Effector memory CD4-positive, alpha-beta T cell (primary cell): Measurements from ENCODE around the gene TYMP.
A peak's percentile ranks its signal among the peaks of the same experiment; 100 is the strongest.

Experiments used
- DNase-seq, 3 donors: peaks; one replicate each; pipeline ENCODE4 v3.0.0-alpha.2; 2020
- H3K27ac ChIP-seq: 2 replicates; pipeline ENCODE4 v1.7.0; 2013; ENCODE audit warnings: mild to moderate bottlenecking, low read length, moderate library complexity; ENCODE audit not compliant: insufficient read depth, poor library complexity, severe bottlenecking
- H3K27me3 ChIP-seq: replicated peaks from 2 replicates; pipeline ENCODE4 v1.7.0; 2013; ENCODE audit warnings: mild to moderate bottlenecking, low read length; ENCODE audit not compliant: insufficient read depth, control insufficient read depth, poor library complexity, severe bottlenecking
- H3K36me3 ChIP-seq: 2 replicates; pipeline ENCODE4 v1.7.0; 2013; ENCODE audit warnings: mild to moderate bottlenecking, low read length, moderate library complexity; ENCODE audit not compliant: control insufficient read depth, insufficient read depth
- H3K4me1 ChIP-seq: 2 replicates; pipeline ENCODE4 v1.7.0; 2013; ENCODE audit warnings: low read length, mild to moderate bottlenecking; ENCODE audit not compliant: control insufficient read depth, insufficient read depth, poor library complexity, severe bottlenecking
- H3K4me3 ChIP-seq: 2 replicates; pipeline ENCODE4 v1.7.0; 2013; ENCODE audit warnings: low read length, low read depth, mild to moderate bottlenecking; ENCODE audit not compliant: insufficient read depth, poor library complexity, severe bottlenecking
- H3K9me3 ChIP-seq: 2 replicates; pipeline ENCODE4 v1.7.0; 2013; ENCODE audit warnings: mild to moderate bottlenecking, low read length, moderate library complexity; ENCODE audit not compliant: control insufficient read depth

The TYMP gene

DNA sequence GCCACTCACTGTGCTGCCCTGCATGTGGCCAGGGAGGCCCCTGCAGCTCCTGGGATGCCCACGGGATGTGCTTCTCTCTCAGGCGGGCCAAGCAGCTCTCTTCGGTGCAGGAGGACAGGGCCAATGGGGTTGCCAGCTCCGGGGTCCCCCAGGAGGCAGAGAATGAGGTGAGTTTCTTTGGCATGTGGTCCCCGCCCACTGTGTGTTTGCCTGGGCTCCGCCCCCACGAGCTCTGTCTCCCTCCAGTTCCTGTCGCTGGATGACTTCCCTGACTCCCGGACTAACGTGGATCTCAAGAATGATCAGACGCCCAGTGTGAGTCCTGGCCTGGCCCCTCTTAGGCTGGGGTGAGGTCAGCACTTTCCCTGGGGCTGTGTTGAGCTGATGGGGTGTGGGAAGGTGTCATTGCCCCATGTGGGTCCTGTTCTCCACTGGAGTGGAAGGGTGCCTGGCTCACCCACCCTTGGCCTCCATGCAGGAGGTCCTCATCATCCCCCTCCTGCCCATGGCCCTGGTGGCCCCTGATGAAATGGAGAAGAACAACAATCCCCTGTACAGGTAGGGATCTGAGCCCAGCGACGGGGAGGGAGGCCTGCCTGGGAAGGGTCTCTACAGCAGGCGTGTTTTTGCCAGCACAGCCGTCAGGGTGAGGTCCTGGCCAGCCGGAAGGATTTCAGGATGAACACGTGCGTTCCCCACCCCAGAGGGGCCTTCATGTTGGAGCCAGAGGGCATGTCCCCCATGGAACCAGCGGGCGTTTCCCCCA lies 12.1 kb downstream of the TYMP start:
- no peak overlapping the region for H3K4me3 ChIP-seq
- no peak for DNase-seq
- H3K36me3 ChIP-seq = peaks cover 58% of the 10 kb centered on the region
- H3K9me3 ChIP-seq = no peaks in the 10 kb centered on the region
- H3K4me1 ChIP-seq = no peaks in the 10 kb centered on the region
- no peak overlapping the region for H3K27ac ChIP-seq
- no peaks in the 10 kb centered on the region for H3K27me3 ChIP-seq

DNA sequence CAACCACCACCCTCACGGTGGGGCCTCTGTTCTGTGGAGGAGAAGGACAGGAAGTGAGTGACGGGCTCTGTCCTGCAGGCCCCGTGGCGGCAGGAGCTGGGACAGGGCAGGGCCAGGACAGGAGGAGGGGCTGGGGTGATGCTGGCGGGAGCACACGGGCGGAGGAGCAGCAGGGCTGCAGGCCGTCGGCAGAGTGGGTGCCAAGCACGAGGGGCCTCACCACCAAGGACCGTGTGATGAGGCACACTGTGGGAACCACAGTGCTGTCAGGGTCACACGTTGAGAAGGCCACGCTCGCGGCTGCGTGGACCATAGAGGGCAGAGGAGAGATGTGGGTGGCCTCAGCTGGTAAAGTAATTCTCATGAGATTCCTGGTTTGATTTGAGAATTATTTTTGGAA lies 12.9 kb downstream of the TYMP start:
- Histone ChIP-seq H3K27ac (no peak overlapping the region), H3K4me1 (no peaks in the 10 kb centered on the region), H3K36me3 (peaks cover 56% of the 10 kb centered on the region), H3K9me3 (no peaks in the 10 kb centered on the region), H3K4me3 (no peak overlapping the region), H3K27me3 (no peaks in the 10 kb centered on the region)
- DNase-seq = no peak

GRCh38 chr22:50516068-50516467 lies 13.7 kb downstream of the TYMP start:
- Histone ChIP-seq H3K9me3 (no peaks in the 10 kb centered on the region), H3K4me3 (no peak overlapping the region), H3K27me3 (no peaks in the 10 kb centered on the region), H3K36me3 (peaks cover 54% of the 10 kb centered on the region), H3K27ac (no peak overlapping the region), H3K4me1 (no peaks in the 10 kb centered on the region)
- no peak for DNase-seq

- Histone ChIP-seq H3K9me3 (no peaks in the 10 kb centered on the region), H3K4me1 (peaks cover 7% of the 10 kb centered on the region), H3K36me3 (peaks cover 33% of the 10 kb centered on the region), H3K4me3 (no peak overlapping the region), H3K27me3 (no peaks in the 10 kb centered on the region), H3K27ac (no peak overlapping the region)
- DNase-seq = no peak
These were observed 16.6 kb downstream of the TYMP start for GRCh38 chr22:50513175-50513574.

DNA sequence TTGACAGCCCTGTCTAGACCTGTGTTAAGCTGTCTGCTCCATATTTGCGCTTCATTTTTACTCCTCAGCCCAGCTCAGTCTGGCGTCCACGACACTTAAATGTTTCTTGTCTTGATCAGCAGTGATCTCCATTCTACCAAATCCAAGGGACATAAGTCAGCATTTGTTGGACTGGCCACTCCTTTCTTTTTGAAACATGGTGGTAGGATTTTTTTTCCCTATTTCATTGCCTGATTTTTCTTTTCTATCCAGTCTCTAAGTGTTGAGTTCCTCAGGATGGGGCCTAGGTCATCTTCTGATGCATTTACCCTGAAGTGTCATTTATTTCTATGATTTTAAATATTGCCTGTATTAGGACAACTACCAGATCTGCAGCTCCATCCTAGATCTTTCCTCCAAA lies 20.9 kb downstream of the TYMP start:
- Histone ChIP-seq H3K27me3 (no peaks in the 10 kb centered on the region), H3K36me3 (peaks cover 29% of the 10 kb centered on the region), H3K4me1 (peaks cover 26% of the 10 kb centered on the region), H3K27ac (peak overlapping the region; percentile 85), H3K4me3 (peak overlapping the region; percentile 83), H3K9me3 (no peaks in the 10 kb centered on the region)
- DNase-seq = no peak

DNA sequence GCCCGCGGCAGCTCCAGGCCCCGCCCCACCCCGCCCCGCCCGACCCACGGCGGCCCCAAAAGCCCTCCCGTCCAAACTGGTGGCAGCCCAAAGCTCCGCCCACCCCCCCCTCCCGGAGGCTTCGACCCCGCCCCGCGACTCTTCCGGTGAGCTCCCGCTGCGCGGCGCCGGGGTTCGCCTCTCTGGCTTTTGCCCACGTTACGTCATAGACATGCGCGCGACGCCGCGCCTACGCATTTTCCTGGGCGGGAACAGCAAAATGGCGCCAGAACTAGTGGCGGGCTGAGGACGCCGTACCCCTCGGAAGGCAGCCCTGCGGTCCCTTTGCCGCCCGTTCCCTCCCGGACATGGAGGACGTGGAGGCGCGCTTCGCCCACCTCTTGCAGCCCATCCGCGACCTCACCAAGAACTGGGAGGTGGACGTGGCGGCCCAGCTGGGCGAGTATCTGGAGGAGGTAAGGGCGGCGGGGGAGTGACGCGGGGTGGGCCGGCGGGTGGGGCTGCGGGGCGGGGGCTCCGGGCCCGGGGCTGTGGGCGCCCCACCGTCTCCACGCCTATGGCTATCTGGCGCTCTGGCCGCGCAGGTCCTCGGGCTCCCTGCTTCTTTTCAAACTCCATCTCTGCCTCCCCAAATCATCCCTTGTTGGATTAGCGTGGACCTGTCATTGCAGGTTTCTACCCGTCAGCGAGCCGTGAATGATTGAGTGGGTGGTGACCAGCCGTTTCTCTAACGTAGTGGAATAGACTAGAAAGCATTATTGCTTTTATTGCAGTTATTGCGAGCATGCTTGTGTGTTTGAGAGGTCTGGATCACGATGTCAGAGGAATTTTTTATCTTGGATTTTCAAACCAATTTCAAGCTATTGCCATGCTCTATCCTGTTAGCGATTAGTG lies 21.6 kb downstream of the TYMP start, which contains the start of gene NCAPH2:
TSS of gene NCAPH2 (plus strand) at position 234 of the 894 bp plus-strand sequence. CDS start at position 348, 114 bp downstream.
- Histone ChIP-seq H3K36me3 (peaks cover 32% of the 10 kb centered on the region), H3K27ac (peak within 1 kb of the TSS; percentile 86), H3K9me3 (no peaks in the 10 kb centered on the region), H3K4me1 (peaks cover 26% of the 10 kb centered on the region), H3K4me3 (peak within 1 kb of the TSS; percentile 95), H3K27me3 (no peaks in the 10 kb centered on the region)
- DNase-seq = peak in 1 of 3 donors; percentile 94

- Histone ChIP-seq H3K27ac (peak within 1 kb of the TSS; percentile 86), H3K27me3 (no peaks in the 10 kb centered on the region), H3K4me3 (peak within 1 kb of the TSS; percentile 95), H3K4me1 (peaks cover 26% of the 10 kb centered on the region), H3K36me3 (peaks cover 34% of the 10 kb centered on the region), H3K9me3 (no peaks in the 10 kb centered on the region)
- DNase-seq = peak; percentile 87 to 95 (median 95)
These were observed 22.3 kb downstream of the TYMP start, which contains the start of gene LMF2 for GRCh38 chr22:50507421-50507990. TSS of gene LMF2 (minus strand) at chr22:50507702. CDS start at chr22:50507675, 27 bp downstream.

GRCh38 chr22:50506611-50507420 lies 23.0 kb downstream of the TYMP start:
- DNase-seq = no peak
- Histone ChIP-seq H3K36me3 (peaks cover 33% of the 10 kb centered on the region), H3K27ac (peak overlapping the region; percentile 86), H3K4me1 (peaks cover 26% of the 10 kb centered on the region), H3K4me3 (peak overlapping the region; percentile 95), H3K9me3 (no peaks in the 10 kb centered on the region), H3K27me3 (no peaks in the 10 kb centered on the region)
